ENCODE results near the gene ZNRF3.

- no peak for TF ChIP-seq CTCF (conservative IDR thresholded peaks at IDR 0.05; ENCODE audit: low read depth, low read length)
- TF ChIP-seq EZH2 (IDR thresholded peaks at IDR 0.05; ENCODE audit: low read length, unreplicated experiment) = no peak
Observed at GRCh38 chr22:28934026-28934425, 50.7 kb downstream of the ZNRF3 start.
